ENCODE measurements around the gene SVEP1.

SVEP1 gene

GRCh38 chr9:110463499-110463898 lies 116.0 kb downstream of the SVEP1 start:
- TF ChIP-seq CTCF (conservative IDR thresholded peaks at IDR 0.05): no peak
- H3K27ac ChIP-seq: no peak overlapping the region

- TF ChIP-seq CTCF (conservative IDR thresholded peaks at IDR 0.05): no peak
- H3K27ac ChIP-seq: no peak overlapping the region
Measured at GRCh38 chr9:110457245-110457644, 122.3 kb downstream of the SVEP1 start.

GRCh38 chr9:110456681-110457080 lies 122.9 kb downstream of the SVEP1 start:
- TF ChIP-seq CTCF (conservative IDR thresholded peaks at IDR 0.05): no peak
- H3K27ac ChIP-seq: no peak overlapping the region

GRCh38 chr9:110455860-110456259 lies 123.7 kb downstream of the SVEP1 start:
- H3K27ac ChIP-seq: no peak overlapping the region
- TF ChIP-seq CTCF (conservative IDR thresholded peaks at IDR 0.05): no peak

GRCh38 chr9:110452227-110452801 lies 127.2 kb downstream of the SVEP1 start:
- peak; percentile 86 for TF ChIP-seq CTCF (conservative IDR thresholded peaks at IDR 0.05)
- no peak overlapping the region for H3K27ac ChIP-seq

GRCh38 chr9:110451726-110452125 lies 127.8 kb downstream of the SVEP1 start:
- H3K27ac ChIP-seq: no peak overlapping the region
- no peak for TF ChIP-seq CTCF (conservative IDR thresholded peaks at IDR 0.05)

GRCh38 chr9:110447476-110447875 lies 132.1 kb downstream of the SVEP1 start:
- no peak for TF ChIP-seq CTCF (conservative IDR thresholded peaks at IDR 0.05)
- no peak overlapping the region for H3K27ac ChIP-seq
